T47D (cell line): ENCODE results near the gene DACH1.

Source experiments
- DNase-seq, 2 experiments: peaks; one replicate each; pipeline versions ENCODE4 v3.0.0 to v3.0.0-alpha.2; 2011 to 2012; ENCODE audit warnings: low read depth in 1 of 2, low spot score in 1 of 2
- JUND ChIP-seq: IDR thresholded peaks from 2 replicates; pipeline ENCODE4 v1.6.1; 2012; ENCODE audit warnings: low read depth
- in situ Hi-C: cut with HindIII; loops from 2 replicates; pipeline ENCODE4 v1.10.0; 2016; ENCODE audit warnings: low sequenced_read_pairs, low pct_unique_long_range_greater_than_20kb

Gene DACH1

GRCh38 chr13:71607575-71607974, 259.4 kb downstream of the DACH1 start:
- in situ Hi-C loops, result no loop called here
- no peak for TF ChIP-seq JUND
- no peak for DNase-seq

- TF ChIP-seq JUND, result no peak
- no peak for DNase-seq
- in situ Hi-C loops, result no loop called here
These were observed 260.2 kb downstream of the DACH1 start for GRCh38 chr13:71606818-71607217.

DNA sequence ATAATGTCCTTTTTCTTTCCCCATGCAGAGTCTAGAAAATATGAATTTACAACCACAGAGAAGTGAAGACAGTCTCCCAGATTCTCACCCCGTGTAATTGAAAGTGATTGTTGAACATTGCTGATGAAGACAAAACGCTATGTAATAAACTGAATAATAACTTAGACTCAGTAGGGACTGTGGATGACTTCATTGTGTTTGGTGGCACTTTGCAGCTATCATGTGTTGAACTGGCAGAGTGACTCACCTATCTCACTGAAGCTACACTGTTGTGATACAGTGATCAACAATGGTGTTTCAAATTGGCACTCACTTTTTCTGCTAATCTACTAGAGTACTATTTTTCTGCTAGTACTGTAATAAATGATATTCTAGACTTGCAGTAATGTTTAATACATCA, 261.3 kb downstream of the DACH1 start:
- no peak for DNase-seq
- in situ Hi-C loops, result no loop called here
- TF ChIP-seq JUND, result no peak

DNA sequence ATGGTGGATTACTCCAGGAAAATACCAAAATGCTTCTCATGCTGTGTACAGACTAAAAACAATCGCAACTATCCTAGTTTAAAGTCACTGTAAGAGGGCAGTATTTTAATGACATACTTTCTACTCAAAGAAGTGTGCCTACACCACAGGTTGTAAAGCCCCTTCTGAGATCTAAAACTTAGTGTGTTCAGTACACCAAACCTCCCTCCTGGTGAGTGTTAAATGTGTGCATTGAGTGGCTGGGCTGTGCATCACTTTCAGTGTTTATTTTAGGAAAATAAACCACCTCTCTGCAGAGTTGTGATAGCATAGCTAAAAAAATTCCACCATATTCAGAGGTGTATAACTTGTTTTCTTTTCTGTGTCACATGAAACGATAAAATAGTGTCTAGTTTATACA, 263.7 kb downstream of the DACH1 start:
- TF ChIP-seq JUND, result no peak
- in situ Hi-C loops, result no loop called here
- DNase-seq, result no peak

GRCh38 chr13:71602344-71602743, 264.7 kb downstream of the DACH1 start:
- no peak for TF ChIP-seq JUND
- in situ Hi-C loops, result no loop called here
- DNase-seq, result no peak

- in situ Hi-C loops, result no loop called here
- no peak for TF ChIP-seq JUND
- no peak for DNase-seq
These were observed 269.9 kb downstream of the DACH1 start for GRCh38 chr13:71597150-71597549.

DNA sequence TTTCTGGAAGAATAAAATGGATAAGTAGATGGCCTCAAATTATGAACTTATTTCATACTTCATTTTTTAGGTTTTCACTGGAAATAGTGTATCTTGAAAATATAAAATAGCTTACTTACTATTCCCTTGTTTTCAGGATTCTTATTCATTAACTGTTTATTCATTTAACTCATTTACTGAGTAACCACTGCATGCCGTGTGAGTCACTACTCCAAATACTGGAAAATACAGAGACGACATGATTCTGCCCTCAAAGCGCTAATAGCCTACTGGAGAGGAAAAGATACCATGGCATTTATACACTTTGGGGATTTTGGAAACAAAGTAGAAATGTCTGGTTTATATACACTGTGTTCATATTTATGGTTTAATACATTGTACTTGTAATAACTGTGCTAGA, 270.9 kb downstream of the DACH1 start:
- in situ Hi-C loops, result no loop called here
- no peak for TF ChIP-seq JUND
- DNase-seq, result no peak

DNA sequence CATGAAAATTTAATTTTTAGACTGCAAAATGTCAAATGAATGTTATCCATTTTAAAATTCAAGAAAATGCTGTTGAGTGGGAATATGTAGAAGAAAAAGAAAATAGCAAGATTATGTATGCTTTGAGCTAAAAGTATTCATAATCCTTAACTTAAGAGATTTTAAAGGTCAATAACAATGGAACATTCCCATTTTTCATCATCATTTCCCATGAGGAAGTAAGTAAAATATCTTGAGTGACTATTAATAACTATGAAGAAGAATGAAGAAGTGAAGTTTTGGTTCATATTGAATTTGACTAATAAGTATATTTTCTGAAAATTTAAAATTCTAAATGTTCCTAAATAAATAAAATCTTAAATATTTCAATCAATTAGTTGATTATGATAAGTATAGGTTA, 273.4 kb downstream of the DACH1 start:
- DNase-seq, result no peak
- in situ Hi-C loops, result no loop called here
- TF ChIP-seq JUND, result no peak

GRCh38 chr13:71591374-71591773, 275.6 kb downstream of the DACH1 start:
- in situ Hi-C loops, result no loop called here
- no peak for DNase-seq
- TF ChIP-seq JUND, result no peak

DNA sequence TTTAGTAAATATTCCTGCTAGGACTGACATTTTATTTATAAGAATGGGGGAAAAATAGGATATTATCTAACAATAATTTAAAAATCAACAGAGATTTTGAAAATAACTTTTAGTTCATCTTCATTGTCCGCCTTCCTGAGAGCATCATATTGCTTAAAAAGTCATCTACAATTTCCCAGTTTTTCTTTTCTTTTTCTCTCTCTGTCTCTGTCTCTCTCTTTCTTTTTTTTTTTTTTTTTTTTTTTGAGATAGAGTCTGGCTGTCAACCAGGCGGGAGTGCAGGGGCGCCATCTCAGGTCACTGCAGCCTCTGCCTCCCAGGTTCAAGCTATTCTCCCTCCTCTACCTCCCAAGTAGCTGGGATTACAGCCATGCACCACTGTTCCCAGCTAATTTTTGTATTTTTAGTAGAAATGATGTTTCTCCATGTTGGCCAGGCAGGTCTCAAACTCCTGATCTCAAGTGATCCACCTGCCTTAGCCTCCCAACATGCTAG, 276.3 kb downstream of the DACH1 start:
- TF ChIP-seq JUND, result no peak
- no peak for DNase-seq
- in situ Hi-C loops, result no loop called here

GRCh38 chr13:71589032-71589431, 278.0 kb downstream of the DACH1 start:
- in situ Hi-C loops, result no loop called here
- no peak for TF ChIP-seq JUND
- no peak for DNase-seq

GRCh38 chr13:71587817-71588216, 279.2 kb downstream of the DACH1 start:
- no peak for TF ChIP-seq JUND
- no peak for DNase-seq
- in situ Hi-C loops, result no loop called here

DNA sequence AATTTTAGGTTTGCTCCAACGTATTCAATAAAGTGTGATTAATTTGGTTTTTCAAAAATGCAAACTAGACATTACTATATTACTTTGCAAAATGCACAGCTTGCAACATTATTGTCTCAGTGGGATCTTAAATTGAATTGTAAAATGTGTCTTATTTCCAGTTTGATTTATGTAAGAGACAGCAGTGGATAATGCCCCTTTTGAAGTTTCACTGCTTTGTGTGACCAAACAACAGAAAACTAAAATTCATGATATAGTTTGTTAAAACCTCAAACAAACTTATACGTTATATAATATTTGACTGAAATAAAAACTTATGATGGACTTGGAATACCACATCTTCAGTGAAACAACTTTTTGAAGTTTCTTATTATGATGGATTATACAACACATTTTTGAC, 279.8 kb downstream of the DACH1 start:
- in situ Hi-C loops, result no loop called here
- TF ChIP-seq JUND, result no peak
- DNase-seq, result no peak

DNA sequence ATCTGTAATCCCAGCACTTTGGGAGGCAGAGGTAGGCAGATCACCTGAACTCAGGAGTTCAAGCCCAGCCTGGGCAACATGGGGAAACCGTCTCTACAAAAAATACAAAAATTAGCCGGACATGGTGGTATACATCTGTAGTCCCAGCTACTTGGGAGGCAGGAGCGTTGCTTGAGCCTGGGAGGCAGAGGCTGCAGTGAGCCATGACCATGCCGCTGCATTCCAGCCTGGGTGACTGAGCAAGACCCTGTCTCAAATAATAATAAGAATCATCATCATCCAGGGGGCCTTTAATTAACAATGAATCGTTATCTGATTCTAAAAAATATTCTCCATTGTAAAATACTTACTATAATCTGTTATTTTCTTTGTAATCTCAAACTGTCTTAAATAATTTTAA, 283.4 kb downstream of the DACH1 start:
- in situ Hi-C loops, result no loop called here
- TF ChIP-seq JUND, result no peak

DNA sequence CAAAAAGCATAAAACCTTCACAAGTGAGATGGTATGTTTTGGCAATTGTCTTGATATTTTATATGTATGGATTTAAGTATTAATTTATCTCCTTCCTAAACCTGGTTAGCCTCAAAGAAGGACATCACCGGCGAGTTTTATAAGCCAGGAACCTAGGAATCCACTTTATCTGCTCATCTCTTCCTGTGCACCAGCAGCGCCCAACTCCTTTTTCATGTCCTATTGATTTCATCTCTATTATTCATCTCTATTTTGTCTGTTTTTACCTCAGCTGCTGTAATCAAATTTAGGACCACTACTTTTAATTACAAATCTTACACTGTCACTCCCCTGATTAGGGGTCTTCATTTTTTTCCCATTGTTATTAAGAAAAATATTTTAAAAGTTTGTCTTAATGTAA, 286.4 kb downstream of the DACH1 start:
- TF ChIP-seq JUND, result no peak
- in situ Hi-C loops, result no loop called here

More for the DNA sequence above, 283.4 kb downstream of the DACH1 start:
- no peak for DNase-seq

More for the DNA sequence above, 286.4 kb downstream of the DACH1 start:
- DNase-seq, result no peak
